Stimulated activated CD4-positive, alpha-beta T cell treated with anti-CD3 and anti-CD28 coated beads, Interleukin-15, amount 100 ng/mL, for 24 hours (primary cell): Measurements from ENCODE around the gene MRPS27.
A peak's percentile ranks its signal among the peaks of the same experiment; 100 is the strongest.
"Not testable (repeated sequence)": the region's sequence is repeated elsewhere in the genome, so short reads cannot be mapped to it uniquely, and the experiment has no call there.

Experiments
- DNase-seq: peaks from one replicate; pipeline ENCODE4 v3.0.0-alpha.2; 2020

The MRPS27 gene

DNA sequence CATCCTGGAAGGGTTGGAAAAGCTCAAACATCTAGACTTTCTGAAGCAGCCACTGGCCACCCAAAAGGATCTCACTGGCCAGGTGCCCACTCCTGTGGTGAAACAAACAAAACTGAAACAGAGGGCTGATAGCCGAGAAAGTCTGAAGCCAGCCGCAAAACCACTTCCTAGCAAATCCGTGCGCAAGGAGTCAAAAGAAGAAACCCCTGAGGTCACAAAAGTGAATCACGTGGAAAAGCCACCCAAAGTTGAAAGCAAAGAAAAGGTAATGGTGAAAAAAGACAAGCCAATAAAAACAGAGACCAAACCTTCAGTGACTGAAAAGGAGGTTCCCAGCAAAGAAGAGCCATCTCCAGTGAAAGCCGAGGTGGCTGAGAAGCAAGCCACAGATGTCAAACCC lies 125.2 kb downstream of the MRPS27 start:
- peak; percentile 43 for DNase-seq

DNA sequence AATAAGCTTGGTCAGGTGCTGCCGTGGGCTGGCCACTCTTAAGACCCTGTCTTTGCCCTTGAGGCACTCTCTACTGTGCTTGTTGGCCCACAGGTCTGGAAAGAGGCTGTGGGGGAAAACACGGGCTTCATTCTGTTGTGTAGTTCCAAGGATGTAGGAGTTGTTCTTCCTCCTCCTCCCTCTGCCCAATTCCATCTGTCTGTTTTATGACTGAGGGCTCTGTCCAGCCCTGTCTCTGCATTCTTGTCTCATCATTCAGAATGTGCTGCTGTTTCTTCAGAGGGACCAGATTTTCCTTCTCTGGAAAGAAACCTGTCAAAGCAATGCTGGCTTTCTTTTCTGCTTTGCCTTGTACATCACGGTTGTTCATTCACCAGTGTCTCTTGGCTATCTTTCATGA lies 128.6 kb downstream of the MRPS27 start:
- DNase-seq: no peak

DNA sequence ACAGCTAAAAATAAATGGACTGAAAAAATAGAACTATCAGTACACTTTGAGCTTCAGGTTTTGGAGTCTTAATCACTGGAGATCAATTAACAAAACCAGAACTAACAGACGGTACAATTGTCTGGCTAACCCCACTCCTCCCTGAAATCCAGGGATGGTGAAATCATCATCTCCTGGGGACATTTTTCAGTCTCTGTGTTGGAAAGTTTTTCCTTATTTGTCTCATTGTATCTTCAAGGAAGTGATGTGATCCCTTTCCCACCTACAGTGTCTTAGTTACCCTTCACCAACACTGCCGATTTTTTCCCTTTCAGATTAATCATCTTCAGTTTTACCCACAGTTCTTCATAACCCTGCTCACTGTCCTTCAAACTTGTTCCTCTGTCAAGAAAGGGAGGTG lies 130.9 kb downstream of the MRPS27 start:
- DNase-seq: no peak

DNA sequence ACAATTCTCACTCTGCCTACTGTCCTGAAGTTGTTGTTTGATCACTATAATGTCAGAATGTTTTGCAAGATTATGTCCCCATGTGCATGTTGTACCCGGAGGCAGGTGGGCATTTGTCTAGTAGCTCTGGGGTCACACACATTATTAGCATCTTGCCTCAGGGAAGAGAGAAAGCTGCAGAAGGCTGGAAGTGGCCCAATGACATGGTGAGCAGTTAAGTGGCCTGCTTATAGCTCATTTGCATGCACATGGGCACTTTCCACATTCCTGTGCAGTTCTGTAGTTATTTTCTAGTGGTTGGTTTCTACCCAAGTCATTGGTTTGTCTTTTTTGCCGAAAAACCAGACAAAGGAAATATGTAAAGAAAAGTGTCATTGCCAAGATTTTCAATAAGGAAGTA lies 131.9 kb downstream of the MRPS27 start:
- no peak for DNase-seq

DNA sequence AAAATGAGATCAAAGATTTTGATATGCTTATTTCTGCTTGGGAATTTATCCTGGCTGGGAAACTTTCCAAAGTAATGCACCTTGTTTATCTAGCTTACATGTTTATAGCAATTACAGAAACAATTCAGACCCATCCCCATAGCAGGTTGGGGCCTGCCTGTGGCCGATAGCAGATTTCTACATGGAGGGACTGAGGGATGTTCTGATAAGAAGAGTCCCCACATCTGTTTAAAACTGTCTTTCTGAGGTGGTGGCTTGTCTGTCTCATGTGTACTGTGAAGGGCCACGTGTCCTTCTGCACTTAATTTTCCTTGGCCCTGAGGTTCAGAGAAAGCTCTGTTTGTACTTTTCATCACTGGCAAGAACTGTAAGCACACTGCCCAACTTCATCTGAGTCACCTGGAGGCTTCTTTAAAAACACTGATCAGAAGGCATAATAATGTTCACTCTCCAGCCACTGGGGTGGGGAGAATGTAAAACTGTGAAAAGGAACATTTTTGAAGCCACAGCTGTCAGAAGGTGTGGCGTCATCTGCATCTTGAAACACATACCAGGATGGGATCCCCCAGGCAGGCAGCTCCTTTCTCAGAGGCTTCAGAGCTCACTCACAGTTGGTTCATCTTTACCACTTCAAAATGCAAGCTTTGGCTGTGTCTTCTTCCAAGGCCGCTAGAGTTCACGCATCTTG lies 132.5 kb downstream of the MRPS27 start:
- DNase-seq: no peak

DNA sequence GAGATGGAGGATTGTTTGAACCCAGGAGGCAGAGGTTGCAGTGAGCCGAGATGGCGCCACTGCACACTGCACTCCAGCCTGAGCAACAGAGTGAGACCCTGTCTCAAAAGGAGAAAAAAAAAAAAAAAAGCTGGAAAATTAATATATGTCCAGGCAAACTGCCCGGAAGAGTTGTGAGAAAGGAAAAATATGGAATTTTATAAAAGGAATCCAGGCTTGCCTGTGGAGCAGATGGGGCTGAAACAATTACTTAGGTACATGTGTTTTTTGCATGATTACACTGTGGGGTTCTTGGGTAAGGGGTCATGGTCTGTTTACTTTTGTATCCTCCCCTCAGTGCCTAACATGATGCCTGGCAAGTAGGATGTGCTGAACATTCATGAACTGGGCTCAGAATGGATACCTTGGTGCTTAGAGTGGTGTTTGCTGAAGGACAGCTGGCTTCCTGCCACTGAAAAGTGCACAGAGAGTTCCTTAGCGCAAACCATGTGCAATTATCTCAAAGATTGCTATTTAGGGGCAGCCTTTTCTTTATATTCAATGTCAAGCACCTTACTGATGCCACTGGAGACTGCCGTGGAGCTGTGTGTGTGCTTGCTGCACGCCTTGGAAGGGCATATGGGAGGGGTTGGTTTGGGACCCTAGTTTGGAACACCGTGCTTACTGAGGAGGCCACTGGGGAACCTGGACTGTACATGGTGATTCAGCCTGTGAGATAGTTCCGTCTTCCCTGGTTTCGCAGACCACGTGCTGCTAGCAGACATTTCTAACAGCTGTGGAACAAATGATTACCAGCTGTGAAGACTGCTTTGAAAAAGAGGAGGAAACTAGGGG lies 134.3 kb downstream of the MRPS27 start:
- no peak for DNase-seq

DNA sequence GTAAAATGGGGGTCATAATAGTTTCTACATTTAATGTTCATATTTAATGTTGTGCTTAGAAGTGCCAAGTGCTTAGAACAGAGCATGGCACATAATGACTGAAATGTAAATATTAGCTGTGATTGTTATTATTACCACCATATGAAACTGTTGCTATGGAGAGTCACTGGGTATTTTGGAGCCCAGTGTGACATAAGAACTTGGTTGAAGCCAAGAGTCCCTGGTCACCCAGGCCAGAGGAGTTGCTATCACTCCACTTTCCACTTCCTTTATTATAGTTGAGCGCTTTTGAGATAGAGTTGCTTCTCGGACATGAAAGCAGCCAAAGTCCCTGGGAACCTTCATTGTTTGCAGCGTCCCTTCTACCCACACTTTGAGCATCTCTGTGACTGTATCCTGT lies 135.6 kb downstream of the MRPS27 start:
- no peak for DNase-seq

DNA sequence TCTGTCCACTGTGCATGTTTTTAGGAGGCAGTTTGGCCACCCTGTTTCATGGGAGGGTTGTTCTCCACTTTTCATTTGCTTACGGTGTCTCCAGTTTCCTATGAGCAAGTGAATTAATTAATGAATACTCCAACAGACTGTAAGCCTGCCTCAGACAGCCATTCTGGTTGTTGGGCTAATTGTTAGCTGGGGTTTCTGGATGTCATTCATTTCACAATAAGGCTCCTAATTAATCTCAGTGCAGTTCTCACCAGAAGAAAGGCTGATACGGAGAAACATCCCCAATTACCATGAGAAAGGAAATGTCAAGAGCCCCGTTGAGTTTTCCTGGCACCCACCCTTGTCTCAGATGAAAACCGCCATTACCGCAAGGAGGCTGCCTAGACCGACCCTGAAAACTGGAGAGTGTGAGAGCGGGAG lies 136.9 kb downstream of the MRPS27 start:
- DNase-seq: no peak

DNA sequence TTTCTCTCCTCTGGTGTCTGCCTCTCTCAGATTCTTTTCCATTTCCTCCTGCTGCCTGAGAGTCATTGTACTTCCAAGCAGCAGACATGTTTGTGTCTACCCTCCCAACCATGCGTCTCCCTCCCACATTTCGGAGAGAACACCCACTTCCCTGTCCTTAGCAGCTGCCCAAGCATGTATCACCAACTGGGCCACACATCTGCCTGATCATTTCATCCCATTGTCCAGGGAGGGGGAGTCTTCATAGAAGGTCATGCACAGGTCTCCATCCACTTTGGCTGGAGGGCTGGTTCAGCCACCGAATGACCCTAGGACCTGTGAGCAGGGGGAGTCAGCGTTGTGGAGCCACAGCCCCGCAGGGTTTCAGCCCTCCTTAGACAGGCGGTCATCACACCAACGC lies 137.4 kb downstream of the MRPS27 start:
- no peak for DNase-seq

DNA sequence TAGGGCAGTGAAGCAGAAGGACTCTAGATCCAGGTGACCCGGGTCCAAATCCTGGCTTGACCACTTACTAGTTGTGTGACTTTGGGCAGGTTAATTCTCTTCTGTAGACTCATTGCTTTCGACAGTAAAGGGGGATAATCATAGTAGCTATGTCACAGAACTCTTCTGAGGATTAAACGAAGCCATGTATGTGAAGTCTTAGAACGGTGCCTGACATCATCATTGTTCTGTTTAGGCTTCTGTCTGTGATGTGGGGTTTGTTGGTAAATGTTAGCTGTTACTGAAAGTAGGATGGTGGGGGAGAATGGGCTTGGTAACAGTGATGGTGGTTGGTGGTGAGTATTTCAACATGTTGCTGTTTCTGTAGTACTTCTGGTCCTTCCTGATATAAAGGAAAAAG lies 139.1 kb downstream of the MRPS27 start:
- no peak for DNase-seq

DNA sequence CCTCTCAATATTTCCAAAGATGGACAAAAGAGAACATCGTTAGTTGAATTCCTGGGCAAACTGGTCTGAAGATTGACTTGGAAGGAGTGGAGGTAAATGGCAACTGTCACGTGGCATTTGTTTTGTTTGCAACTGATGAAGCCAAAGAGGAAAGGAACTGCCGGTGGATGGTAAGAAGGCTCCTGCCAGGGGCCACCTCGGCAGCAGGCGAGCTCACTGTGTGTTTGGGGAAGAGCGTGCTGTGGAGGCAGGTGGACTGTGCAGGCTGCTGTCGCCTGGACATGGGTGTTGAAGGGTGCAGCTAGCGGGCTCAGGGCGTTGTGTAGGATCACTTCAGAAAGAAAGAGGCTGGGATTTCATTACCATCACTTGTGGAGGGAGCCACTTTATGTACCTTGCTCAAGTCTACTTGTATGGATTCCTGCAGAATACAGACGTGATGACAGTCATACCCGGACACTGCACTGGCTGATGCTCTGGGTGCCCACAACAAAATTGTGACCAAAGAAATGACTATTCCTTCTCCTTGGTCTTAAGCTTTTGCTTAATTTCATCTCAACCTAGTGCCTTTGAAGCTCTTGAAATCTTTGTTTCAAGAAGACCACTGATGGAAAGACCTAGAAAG lies 140.1 kb downstream of the MRPS27 start:
- no peak for DNase-seq

DNA sequence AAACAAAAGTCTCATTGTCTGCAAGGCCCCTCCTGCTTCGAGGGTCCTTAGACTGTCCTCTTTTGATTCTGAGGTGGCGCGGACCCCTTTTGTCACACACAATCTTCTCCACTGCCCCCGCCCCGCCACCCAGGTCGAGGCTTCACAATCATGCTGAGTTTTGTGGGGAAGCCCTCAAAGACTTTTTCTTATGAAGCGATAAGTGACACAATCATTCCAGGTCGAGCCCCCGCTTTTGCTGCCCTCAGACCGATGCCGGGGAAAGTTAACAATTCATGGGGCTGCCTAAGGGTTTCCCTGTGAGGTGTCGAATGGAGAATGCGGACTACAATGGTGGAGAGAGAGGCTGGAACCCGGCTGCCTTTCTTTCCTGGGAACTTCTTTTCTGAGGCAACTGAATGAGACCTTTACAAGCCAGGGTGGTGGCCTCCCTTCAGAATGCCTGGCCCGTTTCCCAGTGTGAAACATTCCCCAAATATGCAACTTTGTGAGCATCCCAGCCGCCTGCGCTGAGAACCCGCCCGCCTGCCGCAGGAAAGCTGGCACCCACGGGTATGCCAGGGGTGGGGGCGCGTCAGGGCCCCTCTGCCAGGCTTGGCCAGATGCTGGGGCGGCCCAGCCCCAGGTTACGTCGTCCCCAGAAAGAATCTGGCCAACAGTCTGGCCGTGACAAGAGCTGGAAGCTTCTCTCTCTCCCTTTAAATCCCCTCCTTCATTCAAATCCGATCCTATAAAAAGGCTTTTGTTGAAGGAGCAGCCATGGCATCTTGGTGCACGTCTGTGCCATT lies 140.8 kb downstream of the MRPS27 start:
- DNase-seq: no peak

DNA sequence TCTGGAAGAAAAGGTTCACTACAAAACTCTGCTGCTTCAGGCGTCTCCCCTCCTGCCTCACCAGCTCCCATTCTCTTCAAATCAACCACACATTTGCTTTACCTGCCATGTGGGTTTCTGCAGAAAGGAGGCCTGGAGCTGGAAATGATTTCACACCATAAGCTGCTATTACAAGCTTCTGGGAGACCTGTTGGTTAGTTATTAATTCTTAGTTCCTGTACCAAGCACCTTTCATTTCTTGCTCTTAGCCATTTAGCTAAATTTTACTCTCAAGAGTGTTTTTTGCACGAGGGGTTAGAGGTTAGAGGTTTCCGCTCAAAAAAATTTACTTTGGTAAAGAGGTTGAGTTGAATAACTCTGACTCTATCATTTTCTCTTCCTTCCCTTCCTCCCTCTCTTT lies 142.5 kb downstream of the MRPS27 start:
- no peak for DNase-seq

DNA sequence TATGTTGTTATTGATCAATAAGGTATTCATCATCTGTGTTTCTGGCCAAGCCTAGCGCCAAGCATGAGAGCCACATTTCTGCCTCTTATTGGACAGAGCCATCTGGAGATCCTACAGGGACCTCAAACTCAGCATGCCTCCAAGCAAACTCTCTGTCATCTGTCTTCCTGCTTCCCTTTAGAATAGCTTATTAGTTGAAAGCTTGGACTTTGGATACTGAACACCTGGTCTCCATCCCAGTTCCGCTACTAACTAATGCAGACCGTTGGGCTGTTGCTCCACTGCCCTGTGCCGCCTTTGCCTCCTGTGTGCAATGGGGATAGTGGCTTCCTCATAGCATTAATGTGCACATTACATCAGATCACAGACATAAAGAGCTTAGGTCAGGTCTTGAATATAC lies 147.3 kb downstream of the MRPS27 start:
- DNase-seq: no peak

DNA sequence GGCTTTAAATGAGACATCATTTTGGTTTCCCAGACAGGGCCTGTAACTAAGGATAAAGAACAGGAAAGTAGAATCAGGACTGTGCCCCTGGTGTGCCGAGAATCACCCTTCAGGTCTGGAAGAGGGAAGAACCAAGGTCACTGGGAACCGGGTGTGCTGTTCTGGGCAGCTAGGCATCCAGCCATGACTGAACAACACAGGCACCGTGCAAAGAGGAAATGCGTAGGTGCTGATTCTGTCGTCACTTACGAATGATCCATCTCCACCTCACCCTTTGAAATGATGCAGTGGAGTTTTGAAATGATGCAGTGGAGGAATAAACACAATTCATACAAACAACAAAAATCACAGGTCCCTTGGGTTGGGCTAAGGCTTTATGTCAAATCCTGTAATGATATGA lies 148.4 kb downstream of the MRPS27 start:
- peak; percentile 32 for DNase-seq

DNA sequence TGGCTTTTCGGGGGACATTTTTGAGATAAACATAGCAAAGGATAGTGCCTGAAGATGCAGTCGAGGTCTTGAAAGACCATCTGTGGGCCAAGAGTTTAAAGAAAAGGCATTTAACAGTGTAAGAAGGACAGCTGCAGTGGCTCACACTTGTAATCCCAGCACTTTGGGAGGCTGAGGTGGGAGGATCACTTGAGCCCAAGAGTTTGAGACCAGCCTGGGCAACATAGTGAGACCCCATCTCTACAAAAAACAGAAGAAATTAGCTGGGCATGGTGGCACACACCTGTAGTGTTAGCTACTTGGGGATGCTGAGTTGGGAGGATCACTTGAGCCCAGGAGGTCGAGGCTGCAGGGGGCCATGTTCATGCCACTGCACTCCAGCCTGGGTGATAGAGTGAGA lies 148.9 kb downstream of the MRPS27 start:
- DNase-seq: not testable (repeated sequence)

DNA sequence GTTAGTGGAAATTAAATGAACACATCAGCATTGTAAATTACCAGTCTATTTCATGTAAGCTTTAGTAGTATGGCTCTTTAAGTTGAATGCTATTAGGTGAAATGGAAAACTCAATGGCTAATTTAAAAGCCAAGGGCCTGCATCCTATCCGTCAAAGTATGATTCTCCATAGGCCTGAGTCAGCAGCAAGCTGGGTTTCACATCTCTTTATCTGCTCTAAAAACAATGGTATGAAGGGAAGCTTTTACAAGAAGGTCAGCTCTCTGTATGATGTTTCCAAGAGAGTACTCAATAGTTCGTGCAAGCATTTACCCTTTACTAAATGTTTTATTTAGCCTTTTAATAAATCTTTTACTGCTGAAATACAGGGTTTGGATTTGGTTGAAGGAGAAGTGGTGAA lies 149.9 kb downstream of the MRPS27 start:
- DNase-seq: no peak
